ENCODE data around the gene SLC6A18.
"Not testable (repeated sequence)": the region's sequence is repeated elsewhere in the genome, so short reads cannot be mapped to it uniquely, and the experiment has no call there.

Gene SLC6A18

GRCh38 chr5:1216918-1217295, 8.3 kb upstream of the SLC6A18 start:
- DNase-seq, result no peak

- DNase-seq, result no peak
These were observed 7.5 kb upstream of the SLC6A18 start for GRCh38 chr5:1217596-1218206.

- DNase-seq, result no peak
These were observed 6.7 kb upstream of the SLC6A18 start for GRCh38 chr5:1218351-1219080.

- no peak for DNase-seq
These were observed 5.9 kb upstream of the SLC6A18 start for GRCh38 chr5:1219098-1219767.

DNA sequence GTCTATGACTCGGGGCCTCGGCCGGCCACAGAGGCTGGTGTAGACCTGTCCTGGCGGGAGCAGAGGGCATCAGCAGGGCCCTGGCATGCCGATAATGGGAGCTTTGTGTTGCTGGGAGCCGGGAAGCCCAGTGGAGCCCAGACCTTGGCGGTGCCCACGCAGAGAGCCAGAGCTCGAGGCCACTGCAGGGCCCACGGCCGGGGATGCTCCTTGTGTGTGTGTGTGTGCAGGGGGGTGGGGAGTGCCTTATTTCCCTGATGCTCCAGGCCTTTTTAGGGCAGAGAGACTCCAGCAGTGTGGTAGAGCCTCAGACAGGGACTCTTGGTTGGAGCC, 5.4 kb upstream of the SLC6A18 start:
- DNase-seq, result no peak

- DNase-seq, result no peak
These were observed 4.8 kb upstream of the SLC6A18 start for GRCh38 chr5:1220351-1220750.

- no peak for DNase-seq
These were observed 4.3 kb upstream of the SLC6A18 start for GRCh38 chr5:1220831-1221230.

GRCh38 chr5:1221721-1222120, 3.5 kb upstream of the SLC6A18 start:
- no peak for DNase-seq

- DNase-seq, result no peak
These were observed 3.0 kb upstream of the SLC6A18 start for GRCh38 chr5:1222147-1222546.

DNA sequence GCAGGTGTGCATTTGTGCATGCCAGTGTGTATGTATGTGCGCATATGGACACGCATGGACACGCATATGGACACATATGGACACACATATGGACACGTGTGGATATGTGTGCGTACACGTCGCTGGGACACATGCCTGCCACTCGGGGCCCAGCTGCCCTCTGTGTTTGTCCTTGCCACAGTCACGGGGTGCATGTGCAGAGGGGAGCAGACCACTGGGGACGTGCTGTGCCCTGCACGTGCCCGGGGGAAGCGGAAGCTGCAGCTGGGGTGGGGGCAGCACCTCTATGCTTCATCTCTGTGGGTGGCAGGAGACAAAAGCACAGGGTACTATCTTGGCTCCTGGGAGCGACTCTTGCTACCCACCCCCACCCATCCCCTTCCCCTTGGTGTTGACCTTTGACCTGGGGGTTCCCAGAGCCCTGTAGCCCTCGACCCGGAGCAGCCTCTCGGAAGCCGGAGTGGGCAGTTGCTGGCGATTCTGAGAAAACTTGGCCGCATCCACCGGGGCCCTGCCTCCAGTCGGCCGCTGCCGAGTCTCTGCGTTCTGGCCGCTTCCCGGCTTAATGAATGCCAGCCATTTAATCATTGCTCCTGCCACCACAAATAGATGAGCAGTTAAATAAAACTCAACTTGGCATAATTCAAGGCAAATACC, 2.4 kb upstream of the SLC6A18 start:
- no peak for DNase-seq

DNA sequence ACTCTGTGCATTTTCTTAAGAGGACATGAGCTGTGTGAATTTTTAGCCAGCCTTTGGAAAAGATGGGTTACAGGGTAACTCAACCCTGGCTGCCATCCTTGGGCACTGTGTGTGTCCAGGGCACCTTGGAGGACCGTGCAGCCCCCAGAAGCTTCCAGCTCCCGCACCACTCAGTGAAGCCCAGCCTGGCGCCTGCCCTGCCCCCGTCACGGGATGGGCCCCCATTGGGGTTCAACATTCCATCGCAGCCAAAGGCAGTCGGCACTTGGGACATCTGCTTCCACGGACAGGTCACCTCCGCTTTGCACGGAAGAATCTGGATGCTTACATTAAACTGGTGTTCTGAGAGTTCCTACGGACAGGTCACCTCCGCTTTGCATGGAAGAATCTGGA, 1.9 kb upstream of the SLC6A18 start:
- DNase-seq, result no peak

DNA sequence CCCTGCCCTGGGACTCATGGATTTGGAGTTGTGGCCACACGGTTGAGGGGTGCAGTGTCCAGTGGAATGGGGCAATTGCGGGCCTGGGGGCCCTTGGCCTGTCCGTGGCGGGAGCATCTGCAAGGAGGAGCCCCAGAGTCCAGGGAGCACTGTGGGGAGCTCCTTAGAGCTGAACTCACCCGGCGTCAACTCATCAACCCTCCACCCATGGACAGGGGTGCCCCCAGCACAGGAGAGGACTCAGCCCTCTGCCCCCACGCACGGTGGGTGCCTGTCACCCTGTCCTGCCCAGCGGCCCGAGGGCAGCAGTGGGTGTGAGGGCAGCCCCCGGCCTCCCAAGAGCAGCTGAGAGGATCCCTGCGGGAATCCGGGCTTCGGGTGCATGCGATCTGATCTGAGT, 550 bp upstream of the SLC6A18 start:
- DNase-seq, result no peak

DNA sequence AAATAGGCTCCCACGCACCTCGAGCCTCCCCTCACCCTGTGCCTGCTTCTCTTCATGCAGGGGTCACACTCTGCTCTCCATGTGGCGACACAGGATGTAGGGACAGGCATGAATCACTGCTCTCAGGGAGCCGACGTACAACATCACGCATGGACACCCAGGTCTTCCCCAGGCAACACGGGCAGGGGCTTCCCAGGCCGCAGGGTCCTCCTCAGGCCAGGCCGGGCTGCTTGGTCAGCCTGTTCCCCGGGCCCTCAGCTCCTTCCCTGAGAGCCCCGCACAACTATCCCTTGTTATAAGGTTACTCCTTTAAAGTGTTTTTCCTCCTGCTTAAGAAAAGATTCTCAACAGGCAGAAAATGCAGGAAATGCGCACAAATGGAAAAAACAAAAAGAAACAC, 1.1 kb downstream of the SLC6A18 start:
- DNase-seq, result no peak

GRCh38 chr5:1226839-1227581, 1.8 kb downstream of the SLC6A18 start:
- no peak for DNase-seq

DNA sequence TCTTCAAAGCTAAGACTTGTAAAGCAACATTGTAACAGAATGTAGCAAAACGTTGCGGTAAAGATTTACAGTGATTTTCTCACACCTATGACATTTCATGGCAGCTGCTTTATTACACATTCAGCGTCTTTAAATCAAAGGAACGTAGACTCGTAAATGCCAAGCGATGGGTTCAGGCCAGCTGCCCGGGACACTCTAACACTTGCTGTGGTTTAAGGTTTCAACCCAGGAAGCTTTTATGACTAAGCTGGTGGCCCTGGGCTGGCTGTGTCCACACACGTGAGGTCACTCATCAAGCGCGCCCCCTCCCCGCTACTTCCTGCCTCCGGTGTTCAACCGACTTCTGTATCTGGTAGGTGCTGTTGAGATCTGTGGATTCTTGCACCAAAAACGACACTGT, 2.5 kb downstream of the SLC6A18 start:
- DNase-seq, result no peak

DNA sequence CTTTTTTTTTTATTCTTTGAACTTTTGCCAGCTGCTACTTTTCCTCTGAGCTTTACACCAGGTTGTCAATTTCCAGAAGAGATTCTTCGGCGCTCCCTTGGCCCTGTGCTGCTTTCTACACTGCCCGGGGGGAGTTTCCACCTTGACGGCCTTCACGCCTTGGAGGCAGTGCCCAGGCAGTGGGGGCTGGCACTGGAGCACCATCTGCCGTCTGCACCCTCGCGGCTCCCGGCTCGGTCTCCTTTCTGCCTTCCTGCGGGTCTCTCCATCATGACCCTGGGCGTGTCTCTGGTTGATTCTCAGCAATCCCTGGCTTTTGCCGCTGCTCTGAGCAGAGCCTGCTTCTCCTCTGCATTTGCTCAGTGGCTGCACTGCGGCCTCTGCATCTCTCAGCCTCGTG, 2.9 kb downstream of the SLC6A18 start:
- no peak for DNase-seq

DNA sequence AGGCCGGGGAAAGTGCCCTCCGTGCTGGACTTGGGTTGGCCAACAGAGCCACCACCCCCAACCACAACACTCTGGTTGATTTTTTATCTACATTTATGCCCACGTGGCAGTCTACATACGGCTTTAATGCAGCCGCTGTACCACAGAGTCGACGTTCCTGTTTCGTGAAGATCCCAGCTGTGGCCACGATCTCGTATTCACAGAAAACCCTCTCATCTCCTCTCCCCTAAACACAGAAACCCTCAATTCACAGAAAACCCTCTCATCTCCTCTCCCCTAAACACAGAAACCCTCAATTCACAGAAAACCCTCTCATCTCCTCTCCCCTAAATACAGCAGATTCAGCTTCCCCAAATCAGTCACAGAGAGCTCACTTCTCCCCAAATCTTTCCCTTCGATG, 3.8 kb downstream of the SLC6A18 start:
- DNase-seq, result not testable (repeated sequence)

DNA sequence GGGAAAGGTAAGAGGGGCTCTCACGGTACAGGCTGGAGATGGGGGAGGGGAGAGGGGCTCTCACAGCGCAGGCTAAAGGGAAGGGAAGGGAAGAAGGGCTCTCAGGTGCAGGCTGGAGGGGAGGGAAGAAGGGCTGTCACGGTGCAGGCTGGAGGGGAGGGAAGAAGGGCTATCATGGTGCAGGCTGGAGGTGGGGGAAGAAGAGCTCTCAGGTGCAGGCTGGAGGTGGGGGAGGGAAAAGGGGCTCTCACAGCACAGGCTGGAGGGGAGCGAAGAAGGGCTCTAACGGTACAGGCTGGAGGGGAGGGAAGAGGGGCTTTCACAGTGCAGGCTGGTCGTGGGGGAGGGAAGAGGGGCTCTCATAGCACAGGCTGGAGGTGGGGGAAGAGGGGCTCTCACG, 4.6 kb downstream of the SLC6A18 start:
- no peak for DNase-seq

DNA sequence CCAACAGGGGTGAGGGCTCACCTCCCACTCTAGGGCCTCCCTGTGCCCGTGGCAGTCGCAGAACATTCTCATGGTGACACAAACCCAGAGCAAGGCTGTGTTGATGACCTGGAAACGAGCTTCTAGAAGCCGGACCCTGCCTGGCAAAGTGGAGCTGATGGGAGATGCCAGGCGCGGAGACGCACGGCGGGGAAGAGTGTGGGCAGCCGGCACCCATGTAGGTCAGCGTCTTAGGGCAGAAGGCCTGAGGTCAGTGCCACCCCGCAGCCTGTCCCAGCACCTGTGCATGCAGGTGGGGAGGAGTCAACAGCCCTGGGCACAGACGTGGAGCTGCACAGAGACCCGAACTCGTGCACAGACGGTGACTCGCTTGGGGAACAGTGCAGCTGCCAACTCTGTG, 5.4 kb downstream of the SLC6A18 start:
- DNase-seq, result no peak

DNA sequence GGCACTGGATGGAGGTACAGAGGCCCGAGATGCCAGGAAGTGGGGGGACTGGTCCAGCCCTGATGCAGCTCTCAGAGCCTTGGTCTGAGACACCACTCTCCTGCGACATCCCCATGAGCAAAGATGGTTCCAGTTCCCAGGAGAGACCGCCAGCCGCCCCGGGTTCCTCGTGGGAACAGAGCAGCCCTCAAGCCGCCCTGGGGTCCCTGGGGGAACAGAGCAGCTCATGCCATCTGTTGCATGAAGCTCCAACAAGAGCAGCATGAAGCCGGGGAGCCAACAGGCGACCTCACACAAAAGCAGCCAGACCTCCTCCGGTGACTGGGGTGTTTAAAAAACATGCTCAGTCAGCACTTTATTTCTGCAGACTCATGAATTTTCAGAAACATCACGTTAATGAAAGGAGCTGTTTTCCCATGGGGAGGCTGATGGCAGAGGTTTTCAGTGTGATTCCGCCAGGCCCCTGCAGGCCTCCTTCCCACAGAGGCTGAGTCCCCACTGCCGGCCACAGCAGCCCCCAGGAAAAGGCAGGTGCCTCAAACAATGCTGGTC, 6.2 kb downstream of the SLC6A18 start:
- no peak for DNase-seq

DNA sequence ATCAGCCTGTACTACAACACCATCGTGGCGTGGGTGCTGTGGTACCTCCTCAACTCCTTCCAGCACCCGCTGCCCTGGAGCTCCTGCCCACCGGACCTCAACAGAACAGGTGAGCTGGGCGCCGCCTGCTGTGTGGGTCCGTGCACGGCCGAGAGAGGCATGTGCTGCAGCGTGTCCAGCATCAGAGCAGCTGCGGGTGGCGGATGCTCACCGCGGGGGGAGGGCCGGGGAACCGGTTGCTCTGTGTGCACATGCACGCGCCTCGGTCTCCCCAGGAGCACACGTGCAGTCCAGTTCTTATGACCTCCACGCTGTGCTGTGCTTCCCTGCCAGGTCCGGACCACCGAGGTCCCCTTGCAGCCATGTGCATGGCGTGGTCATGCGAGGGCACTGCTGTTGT, 7.6 kb downstream of the SLC6A18 start:
- DNase-seq, result no peak

DNA sequence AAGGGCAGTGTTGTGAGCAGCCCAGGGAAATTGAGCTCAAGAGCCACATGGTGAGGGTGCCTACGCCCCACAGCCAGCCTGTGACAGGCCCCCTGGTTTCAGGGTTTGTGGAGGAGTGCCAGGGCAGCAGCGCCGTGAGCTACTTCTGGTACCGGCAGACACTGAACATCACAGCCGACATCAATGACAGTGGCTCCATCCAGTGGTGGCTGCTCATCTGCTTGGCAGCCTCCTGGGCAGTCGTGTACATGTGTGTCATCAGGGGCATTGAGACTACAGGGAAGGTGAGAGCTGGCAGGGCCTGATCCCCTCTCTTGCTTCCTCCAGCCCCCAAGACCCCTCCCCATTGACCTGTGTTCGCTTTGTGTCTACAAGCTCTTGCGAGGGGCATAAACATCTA, 10.2 kb downstream of the SLC6A18 start:
- no peak for DNase-seq

- DNase-seq, result no peak
These were observed 10.7 kb downstream of the SLC6A18 start for GRCh38 chr5:1235838-1236237.
